C4-2B (cell line): Measurements from ENCODE around the gene DVL2.

Experiments used
- ZFX ChIP-seq: fragments of 450-650 bp; IDR thresholded peaks from 2 replicates; pipeline ENCODE4 v1.6.1; 2017
- TF ChIP-seq, protein P1 (sequence below): fragments of 450-650 bp; conservative IDR thresholded peaks from 2 replicates; pipeline ENCODE4 v1.5.1; 2017; ENCODE audit warnings: mild to moderate bottlenecking

DNA sequence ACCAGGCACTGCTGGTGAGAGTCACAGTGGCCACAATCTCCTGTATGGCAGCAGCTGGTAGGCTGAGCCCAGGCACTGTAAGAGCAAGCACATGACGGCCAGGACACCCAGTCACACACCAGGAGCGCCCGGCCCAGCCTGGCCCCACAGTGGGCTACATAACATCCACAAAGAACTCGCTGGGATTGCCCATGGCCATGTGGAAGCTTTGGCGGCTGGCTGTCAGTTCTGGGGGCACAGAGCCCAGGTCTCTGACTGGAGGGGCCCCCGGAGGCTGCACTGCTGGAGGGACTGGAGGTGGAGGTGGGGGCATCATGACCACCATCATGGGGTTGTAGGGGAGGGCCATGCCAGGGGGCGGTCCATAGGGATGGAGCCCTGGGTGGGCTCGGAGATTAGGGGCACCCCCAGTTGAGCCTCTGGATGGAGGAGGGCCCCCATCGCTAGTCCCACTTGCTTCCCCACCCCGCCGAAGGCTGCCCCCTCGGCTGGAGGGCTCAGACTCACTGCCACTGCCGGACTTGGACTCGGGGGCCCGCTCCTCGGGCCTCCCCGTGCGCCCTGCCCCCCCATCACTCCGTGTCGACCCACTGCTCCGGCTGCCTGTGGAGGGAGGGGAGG is 8.5 kb downstream of the DVL2 start:
- TF ChIP-seq, protein P1, sequence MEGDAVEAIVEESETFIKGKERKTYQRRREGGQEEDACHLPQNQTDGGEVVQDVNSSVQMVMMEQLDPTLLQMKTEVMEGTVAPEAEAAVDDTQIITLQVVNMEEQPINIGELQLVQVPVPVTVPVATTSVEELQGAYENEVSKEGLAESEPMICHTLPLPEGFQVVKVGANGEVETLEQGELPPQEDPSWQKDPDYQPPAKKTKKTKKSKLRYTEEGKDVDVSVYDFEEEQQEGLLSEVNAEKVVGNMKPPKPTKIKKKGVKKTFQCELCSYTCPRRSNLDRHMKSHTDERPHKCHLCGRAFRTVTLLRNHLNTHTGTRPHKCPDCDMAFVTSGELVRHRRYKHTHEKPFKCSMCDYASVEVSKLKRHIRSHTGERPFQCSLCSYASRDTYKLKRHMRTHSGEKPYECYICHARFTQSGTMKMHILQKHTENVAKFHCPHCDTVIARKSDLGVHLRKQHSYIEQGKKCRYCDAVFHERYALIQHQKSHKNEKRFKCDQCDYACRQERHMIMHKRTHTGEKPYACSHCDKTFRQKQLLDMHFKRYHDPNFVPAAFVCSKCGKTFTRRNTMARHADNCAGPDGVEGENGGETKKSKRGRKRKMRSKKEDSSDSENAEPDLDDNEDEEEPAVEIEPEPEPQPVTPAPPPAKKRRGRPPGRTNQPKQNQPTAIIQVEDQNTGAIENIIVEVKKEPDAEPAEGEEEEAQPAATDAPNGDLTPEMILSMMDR = no peak
- TF ChIP-seq ZFX = no peak
